ENCODE results near the gene ZNF516. TPM values are rescaled to one million over a fixed set of nuclear protein-coding genes. Genes with fewer than 3 reads are reported as not detected.

Gene ZNF516
- total RNA-seq, 2 experiments from 2014 or later: 1.5 to 2.0 TPM

DNA sequence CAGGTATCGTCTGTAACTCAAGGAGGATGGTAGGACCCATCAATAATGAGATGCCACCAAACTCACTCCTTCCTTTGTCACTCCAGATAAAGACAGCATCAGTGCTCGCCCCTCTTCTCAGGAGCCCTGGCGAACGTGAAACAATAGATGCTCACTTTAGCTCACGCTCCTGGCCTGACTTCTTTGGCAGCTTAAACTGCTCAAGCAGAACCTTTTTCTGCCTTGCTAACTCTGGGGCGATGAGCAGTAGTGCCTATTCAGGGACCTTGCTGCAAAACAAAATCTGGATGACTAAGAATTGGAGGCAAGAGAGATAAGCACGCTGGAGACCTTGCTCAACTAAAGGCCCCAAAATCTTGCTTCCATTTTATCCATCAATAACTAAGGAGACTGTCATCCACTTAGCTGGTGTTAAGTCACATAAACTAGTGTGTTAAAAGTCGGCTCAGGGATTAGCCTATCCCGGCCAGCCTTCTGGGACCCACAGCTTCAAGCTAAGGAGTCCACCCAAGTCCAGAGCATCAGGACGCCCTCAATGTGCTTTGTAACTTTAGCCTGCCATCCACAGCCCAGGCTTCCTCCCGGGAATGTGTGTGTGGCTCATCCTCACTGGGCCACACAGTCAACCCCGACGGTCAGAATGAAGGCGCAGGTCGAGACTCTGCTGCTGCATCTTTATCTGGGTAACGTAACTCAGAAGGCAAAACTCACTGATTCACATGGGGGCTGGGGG is 38.9 kb downstream of the ZNF516 start:
- Mint-ChIP-seq H3K4me1 (peaks cover 3% of the 10 kb centered on the region), H3K4me3 (no peak overlapping the region), H3K9me3 (ENCODE audit: low read depth) (no peaks in the 10 kb centered on the region), H3K27me3 (peaks cover 33% of the 10 kb centered on the region), H3K36me3 (no peaks in the 10 kb centered on the region), H3K27ac (no peak overlapping the region)
- ATAC-seq (no peak), DNase-seq (peak; percentile 21)
- CTCF ChIA-PET: no interaction called here

DNA sequence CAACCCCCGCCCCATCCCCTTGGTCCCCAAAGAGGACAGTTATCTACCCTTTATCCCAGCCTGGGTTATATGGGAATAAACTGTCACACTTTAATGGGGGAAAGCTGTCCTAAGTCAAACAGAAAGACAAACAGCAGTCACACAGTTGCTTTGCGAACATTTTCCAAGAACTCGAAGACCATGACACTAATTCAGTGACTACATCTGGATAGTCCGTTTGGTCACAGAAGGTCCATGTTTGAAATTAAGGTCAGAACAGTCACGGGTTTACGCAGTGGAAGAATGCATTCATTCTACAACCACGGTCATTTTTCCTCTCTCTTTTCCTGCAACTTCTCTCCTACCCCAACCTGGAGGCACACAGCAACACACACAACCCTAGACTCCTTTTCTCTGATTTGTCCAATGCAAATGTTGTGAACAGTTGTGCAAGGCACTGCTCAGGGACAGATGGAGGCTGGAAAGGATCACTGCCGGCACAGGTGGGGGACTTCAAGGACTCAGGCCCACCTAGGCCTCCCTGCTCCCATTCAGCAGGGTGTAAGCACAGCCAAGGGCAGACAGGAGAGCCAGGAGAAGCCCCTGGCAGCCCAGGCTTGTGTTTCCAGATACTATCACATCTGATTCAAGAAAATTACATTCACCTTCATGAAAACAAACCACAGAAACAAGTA is 39.9 kb downstream of the ZNF516 start:
- Mint-ChIP-seq H3K36me3 (no peaks in the 10 kb centered on the region), H3K27ac (no peak overlapping the region), H3K4me1 (peaks cover 9% of the 10 kb centered on the region), H3K27me3 (peaks cover 40% of the 10 kb centered on the region), H3K9me3 (ENCODE audit: low read depth) (no peaks in the 10 kb centered on the region), H3K4me3 (no peak overlapping the region)
- DNase-seq (peak; percentile 36), ATAC-seq (no peak)
- CTCF ChIA-PET: no interaction called here

DNA sequence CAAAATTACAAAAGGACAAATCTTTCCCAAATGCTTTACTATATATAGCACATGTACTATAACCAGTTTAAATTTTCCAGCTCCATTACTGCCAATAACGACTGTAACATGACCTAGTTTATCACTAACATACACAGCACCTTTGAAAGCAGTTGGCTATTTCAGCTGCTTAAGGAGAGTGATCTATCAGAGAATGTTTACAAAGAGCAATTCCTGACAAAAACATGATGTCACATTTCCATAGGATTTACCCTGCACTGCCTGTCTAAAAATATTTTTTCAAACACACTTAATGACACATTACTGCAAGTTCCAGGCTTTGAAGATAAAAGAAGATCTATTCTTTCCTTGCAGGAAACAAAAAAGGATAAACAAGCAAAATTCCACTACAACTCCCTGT is 40.6 kb downstream of the ZNF516 start:
- DNase-seq: no peak

DNA sequence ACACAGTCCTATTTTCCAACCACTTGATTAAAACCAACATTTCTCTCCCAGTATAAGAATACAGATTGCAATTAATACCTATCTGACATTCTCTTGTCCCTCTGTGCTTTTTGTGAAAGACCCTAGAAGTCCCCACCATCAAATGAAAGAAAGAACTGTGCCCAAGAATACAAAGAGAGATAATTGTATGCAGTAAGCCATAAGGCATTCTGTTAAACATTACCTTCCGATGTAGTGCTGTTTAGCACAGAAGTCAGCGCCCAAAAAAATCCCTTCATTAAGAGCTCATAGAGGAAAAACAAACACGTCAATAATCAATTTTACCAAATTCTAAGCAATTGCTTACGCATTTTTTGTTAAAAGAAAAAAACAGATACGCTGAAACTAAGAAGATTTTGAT is 41.1 kb downstream of the ZNF516 start:
- peaks cover 2% of the 10 kb centered on the region for H3K36me3 Mint-ChIP-seq

More for the DNA sequence above, 40.6 kb downstream of the ZNF516 start:
- CTCF ChIA-PET: no interaction called here
- no peak for ATAC-seq
- Mint-ChIP-seq H3K27ac (no peak overlapping the region), H3K27me3 (peaks cover 45% of the 10 kb centered on the region), H3K9me3 (ENCODE audit: low read depth) (no peaks in the 10 kb centered on the region), H3K4me1 (peaks cover 11% of the 10 kb centered on the region), H3K4me3 (no peak overlapping the region), H3K36me3 (peaks cover 2% of the 10 kb centered on the region)

DNA sequence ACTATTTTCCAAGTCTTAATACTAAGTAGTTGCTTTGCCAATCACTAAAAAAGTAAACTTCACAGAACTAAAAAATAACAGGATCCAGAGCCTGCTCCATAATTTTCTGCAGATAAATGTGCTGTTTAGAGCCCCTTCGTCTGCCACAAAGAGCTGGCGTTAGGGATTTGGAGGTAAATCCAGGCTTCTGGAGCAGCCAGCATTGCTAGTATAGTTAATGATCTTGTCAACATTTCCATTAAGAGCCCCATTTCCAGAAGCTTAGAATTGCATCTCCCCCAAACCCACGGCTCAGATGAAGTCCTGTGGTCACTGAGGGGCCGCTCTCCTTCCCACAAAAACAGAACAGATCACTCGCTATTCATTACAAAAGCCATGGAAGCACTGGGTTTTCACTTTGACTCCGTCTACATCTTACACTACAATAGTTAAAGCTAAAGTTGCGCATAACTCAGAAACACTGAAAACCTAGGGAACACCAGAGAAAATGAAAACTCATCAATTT is 41.9 kb downstream of the ZNF516 start:
- DNase-seq (no peak), ATAC-seq (no peak)
- peaks cover 53% of the 10 kb centered on the region for H3K27me3 Mint-ChIP-seq
- H3K4me1 Mint-ChIP-seq: peaks cover 11% of the 10 kb centered on the region
- CTCF ChIA-PET: no interaction called here
- H3K9me3 Mint-ChIP-seq (ENCODE audit: low read depth): no peaks in the 10 kb centered on the region
- no peak overlapping the region for H3K4me3 Mint-ChIP-seq
- peaks cover 2% of the 10 kb centered on the region for H3K36me3 Mint-ChIP-seq
- H3K27ac Mint-ChIP-seq: no peak overlapping the region

More for the DNA sequence above, 41.1 kb downstream of the ZNF516 start:
- Mint-ChIP-seq H3K4me3 (no peak overlapping the region), H3K27me3 (peaks cover 49% of the 10 kb centered on the region), H3K9me3 (ENCODE audit: low read depth) (no peaks in the 10 kb centered on the region), H3K4me1 (peaks cover 11% of the 10 kb centered on the region), H3K27ac (no peak overlapping the region)
- CTCF ChIA-PET: no interaction called here
- ATAC-seq (no peak), DNase-seq (no peak)

DNA sequence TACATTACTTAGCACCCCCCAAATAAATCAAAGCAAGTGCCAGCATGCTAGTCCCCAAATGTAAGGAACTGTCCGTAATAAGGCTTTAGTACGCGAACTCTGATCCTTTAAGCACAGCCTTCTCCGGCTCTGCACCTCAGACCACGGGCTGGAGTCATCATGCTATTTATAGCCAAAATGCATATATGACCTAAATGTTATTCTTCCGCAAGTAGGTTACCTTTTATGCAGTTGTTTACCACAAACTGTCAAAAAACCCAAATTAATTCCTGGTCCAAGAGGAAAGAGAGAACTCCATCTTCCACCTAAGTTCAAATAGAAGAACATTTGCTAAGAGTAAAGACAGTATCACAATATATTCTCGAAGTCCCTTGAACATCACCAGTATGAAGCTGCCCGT is 42.7 kb downstream of the ZNF516 start:
- Mint-ChIP-seq H3K36me3 (peaks cover 2% of the 10 kb centered on the region), H3K27me3 (peaks cover 53% of the 10 kb centered on the region), H3K4me3 (no peak overlapping the region), H3K27ac (no peak overlapping the region), H3K9me3 (ENCODE audit: low read depth) (no peaks in the 10 kb centered on the region), H3K4me1 (peaks cover 11% of the 10 kb centered on the region)
- CTCF ChIA-PET: no interaction called here
- ATAC-seq: no peak
- DNase-seq: no peak

DNA sequence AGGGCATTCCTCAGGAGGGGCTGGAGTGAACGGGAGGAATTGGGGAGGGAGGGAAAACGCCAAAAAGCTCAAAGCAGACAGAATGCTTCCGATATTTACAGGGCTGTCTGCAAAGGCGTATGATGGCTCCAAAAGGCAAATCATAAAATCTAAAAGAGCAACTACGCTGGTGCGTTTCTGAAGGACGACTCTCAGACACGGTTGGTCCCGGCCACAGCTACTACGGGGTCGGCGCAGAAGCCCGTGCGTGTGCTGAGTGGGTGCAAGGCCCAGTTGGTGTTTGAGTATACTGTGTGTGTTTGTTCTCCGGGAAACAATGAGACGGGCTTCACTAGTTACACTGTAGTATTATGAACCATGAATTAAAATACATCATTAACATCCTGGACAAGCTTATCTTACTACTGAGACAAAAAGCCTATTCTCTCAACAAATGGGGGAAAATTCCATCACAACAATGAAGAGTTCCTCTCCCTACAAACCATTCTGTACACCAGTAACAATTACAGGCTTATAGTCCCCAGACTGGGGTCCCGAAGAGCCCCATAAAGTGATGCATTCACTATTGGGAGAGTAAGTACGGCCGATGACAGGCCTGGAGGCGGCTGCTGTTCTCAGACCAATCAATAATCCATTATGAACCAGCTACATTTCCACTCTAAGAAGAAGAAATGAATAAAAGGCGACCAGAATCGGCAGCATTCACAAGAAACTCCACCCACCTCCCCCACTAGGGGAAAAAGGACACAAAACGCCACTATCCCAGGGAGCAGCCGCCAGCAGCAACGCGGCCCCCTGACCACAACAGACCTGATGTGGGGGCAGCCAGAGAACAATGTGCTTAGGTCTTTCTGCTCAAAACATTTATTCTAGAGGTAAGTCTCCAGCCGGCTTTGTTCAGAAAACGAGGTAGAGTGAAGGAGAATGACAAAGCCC is 43.4 kb downstream of the ZNF516 start:
- ATAC-seq (no peak), DNase-seq (peak; percentile 16)
- CTCF ChIA-PET: interaction anchor here (1.5 kb wide), 1 partner anchor 52 kb away, joined by 6 read pairs; no protein-coding TSS in a partner anchor
- Mint-ChIP-seq H3K27me3 (peaks cover 51% of the 10 kb centered on the region), H3K36me3 (peaks cover 2% of the 10 kb centered on the region), H3K9me3 (ENCODE audit: low read depth) (no peaks in the 10 kb centered on the region), H3K4me1 (peaks cover 11% of the 10 kb centered on the region), H3K27ac (no peak overlapping the region), H3K4me3 (peak overlapping the region; percentile 68)

DNA sequence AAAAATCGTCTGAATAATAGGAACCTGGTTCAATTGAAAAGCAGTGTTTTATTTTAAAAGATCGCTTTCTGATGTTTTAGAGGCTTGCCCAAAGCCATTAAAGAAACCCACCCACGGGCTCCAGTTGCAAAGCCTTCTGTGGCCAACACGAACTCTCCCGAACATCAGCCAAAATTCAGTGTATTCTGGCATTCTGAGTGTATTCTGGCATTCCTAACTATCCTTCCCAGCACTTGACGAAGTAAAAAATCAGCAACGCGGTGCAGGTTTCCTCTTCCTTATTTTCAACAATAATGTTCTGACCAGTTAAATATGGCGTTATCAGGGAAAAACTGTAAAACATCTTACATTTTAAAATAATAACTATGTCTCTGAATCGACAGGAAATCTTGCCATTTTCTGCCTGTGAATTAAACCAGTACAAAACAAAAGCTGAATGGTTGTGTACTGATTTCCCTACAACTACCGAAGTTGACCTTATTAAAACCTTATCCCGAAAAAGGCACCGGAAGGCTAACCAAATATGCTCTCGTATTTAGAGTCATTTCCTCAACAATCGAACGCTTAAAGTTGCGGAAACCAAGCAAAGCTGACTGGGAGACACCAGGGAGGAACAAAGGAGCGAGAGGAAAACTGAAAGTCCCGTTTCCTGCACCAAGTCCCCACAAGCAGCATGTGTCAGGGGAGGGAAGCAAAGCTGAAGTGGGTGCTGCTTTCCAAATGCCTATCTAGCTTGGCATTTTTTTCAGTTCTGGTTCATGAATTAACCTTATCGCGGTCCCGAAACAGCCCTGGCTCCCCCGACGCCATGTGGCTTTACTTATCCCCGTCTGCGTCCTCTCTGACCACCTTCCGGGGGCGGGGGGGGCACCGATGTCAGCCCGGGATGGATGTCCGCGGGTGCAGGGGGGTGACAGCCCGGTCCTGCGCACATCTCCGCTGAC is 44.3 kb downstream of the ZNF516 start:
- H3K9me3 Mint-ChIP-seq (ENCODE audit: low read depth): no peaks in the 10 kb centered on the region
- CTCF ChIA-PET: interaction anchor here (1.1 to 1.5 kb wide), 2 partner anchors 52 to 259 kb away, joined by 4 to 6 read pairs; no protein-coding TSS in a partner anchor
- DNase-seq: peak; percentile 37

DNA sequence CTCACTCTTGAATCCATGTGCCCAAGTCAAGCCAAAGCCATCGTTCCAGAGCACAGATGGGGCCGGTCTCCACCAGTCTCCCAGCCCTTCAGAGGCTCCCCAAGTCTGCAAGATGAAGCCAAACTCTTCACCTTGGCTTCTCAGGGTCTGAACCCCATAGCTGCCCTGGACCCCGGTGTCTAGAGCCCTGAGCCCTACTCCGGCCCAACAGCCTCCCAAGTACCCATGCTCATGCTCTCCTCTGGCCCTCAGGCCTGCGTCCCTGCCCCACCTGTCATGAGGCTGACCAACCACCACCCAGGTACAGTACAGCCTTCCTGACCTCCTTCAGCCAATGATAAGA is 46.0 kb downstream of the ZNF516 start:
- no peaks in the 10 kb centered on the region for H3K9me3 Mint-ChIP-seq (ENCODE audit: low read depth)
- CTCF ChIA-PET: no interaction called here
- no peak overlapping the region for H3K27ac Mint-ChIP-seq
- DNase-seq: peak; percentile 9
- H3K4me1 Mint-ChIP-seq: peaks cover 11% of the 10 kb centered on the region
- peaks cover 2% of the 10 kb centered on the region for H3K36me3 Mint-ChIP-seq
- no peak for ATAC-seq
- H3K27me3 Mint-ChIP-seq: peaks cover 44% of the 10 kb centered on the region
- no peak overlapping the region for H3K4me3 Mint-ChIP-seq

More for the DNA sequence above, 44.3 kb downstream of the ZNF516 start:
- Mint-ChIP-seq H3K4me1 (peaks cover 11% of the 10 kb centered on the region), H3K27ac (no peak overlapping the region), H3K27me3 (peaks cover 50% of the 10 kb centered on the region), H3K4me3 (peak overlapping the region; percentile 68), H3K36me3 (peaks cover 2% of the 10 kb centered on the region)
- peak; percentile 36 for ATAC-seq

DNA sequence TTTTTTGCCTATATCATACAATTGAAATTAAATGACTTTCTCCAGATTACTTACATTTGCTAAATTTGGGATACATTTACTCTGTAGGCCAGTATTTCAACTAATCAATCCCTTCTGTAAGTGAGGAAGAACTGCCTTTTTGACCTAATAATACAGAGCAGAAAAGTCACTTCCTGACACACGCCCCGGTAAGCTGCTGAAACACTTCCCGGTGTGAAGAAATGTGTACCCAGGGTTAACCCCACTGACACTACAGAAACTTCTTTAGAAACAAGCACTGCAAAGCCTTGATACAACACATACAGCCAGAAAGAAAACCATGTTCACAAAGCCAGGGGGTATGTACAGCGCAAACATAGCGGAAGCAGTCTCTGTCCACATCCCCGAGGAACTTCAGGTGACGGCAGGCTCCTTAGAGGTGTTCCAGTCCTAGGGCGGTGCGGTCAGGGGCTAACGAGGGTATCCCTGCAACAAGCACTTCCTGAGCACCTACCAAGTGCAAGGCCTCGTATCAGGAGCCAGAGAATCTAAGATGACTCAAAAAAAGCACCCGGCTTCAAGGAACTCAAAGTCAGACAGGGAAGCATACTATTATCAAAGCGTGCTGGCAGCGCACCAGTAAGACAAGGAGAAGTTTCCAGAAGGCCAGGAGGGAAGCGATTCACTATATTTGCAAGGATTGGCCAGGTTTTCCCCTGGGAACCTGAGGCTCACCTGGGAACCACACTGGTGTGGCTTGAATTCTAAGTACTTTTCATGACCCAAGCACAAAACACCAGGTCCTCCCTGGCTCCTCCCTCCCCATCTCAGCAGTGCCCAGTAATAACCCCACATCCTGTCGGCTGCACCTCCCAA is 46.6 kb downstream of the ZNF516 start:
- Mint-ChIP-seq H3K27me3 (peaks cover 40% of the 10 kb centered on the region), H3K27ac (no peak overlapping the region)
- no peak for ATAC-seq

DNA sequence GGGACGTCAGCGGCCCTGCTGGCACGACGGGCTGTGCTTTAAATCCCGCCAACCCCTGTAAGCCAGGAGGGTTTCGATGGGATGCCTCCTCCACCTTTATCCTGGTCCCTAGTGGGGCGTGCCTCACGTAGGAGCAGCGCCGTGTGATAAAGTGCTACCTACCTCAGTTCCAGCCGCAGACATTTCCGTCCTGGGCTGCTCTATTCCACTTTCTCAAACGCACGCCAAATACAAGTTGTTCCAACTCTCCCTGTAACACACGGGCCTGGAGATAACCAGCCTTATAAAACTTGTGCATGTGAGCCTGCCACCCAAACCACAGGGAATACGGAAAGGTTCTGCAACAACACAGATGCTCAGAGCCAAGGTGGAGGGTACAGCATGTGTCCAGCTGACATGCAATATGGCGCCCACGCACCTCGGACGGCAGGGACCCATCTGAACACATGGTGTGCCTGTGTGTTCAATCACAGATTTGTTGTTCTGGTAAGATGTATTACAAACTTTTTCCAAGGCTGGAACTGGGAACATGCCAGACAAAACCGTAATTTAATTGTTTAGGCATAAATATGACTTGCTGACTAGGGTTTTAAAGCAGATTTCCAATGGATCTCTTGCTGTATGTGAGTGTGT is 47.7 kb downstream of the ZNF516 start:
- Mint-ChIP-seq H3K27ac (no peak overlapping the region), H3K27me3 (peaks cover 32% of the 10 kb centered on the region), H3K4me1 (peaks cover 11% of the 10 kb centered on the region), H3K4me3 (no peak overlapping the region), H3K36me3 (peaks cover 2% of the 10 kb centered on the region), H3K9me3 (ENCODE audit: low read depth) (no peaks in the 10 kb centered on the region)
- ATAC-seq (no peak), DNase-seq (no peak)
- CTCF ChIA-PET: no interaction called here

More for the DNA sequence above, 46.6 kb downstream of the ZNF516 start:
- CTCF ChIA-PET: no interaction called here
- peak; percentile 8 for DNase-seq
- Mint-ChIP-seq H3K36me3 (peaks cover 2% of the 10 kb centered on the region), H3K4me3 (no peak overlapping the region), H3K4me1 (peaks cover 11% of the 10 kb centered on the region), H3K9me3 (ENCODE audit: low read depth) (no peaks in the 10 kb centered on the region)

Data from activated CD8-positive, alpha-beta memory T cell treated with anti-CD3 and anti-CD28 coated beads, Interleukin-2, amount 10 ng/mL, durations not matched to agents 7 days and 5 days (primary cell).